Omental fat pad (tissue), 4 donors: ENCODE data around the gene GUCY2F. TPM values are rescaled to one million over a fixed set of nuclear protein-coding genes. Genes with fewer than 3 reads are reported as not detected.

Experiments
- ATAC-seq: fragments of 150-250 bp; one replicate; pipeline ENCODE4 v1.9.1; 2016; ENCODE audit warnings: mild to moderate bottlenecking, moderate library complexity; ENCODE audit not compliant: low FRiP score
- DNase-seq: peaks from one replicate; pipeline ENCODE4 v3.0.0-alpha.2; 2019; ENCODE audit warnings: low spot score
- total RNA-seq, 4 donors: library from RNA; depleted of rRNA; stranded (reverse); fragments of >200 nt; gene quantifications; one replicate each; pipeline ENCODE4 v1.1.0, GENCODE V29; 2016
- TF ChIP-seq, protein P1 (sequence below), 3 donors: fragments of 450-650 bp; IDR thresholded peaks; one replicate each; pipeline ENCODE4 v1.5.1; 2016 to 2017; ENCODE audit warnings: antibody characterized with exemption in 3 of 3, mild to moderate bottlenecking in 3 of 3, moderate library complexity in 2 of 3

Gene GUCY2F
- total RNA-seq, 4 donors from 2014 or later: not detected

DNA sequence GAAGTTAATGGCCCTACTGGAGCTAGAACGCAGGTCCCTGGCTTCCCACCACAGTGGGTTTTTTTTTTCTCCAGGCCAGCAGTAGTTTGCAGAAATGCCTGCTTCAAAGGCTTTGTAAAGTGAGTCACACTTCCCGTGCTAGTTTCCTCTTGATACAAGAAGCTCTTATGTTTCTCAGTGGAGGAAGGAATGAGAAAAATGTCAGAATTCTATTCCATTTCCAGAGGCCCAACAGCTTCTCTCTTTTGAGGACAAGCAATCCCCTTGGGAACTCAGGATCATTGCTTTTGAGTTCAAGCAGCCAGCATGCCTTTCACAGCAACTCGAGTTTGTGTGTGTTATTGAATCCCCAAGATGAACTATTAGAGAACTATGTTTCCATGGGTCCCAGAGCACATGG lies 134.3 kb downstream of the GUCY2F start:
- ATAC-seq (no peak), DNase-seq (no peak)
- TF ChIP-seq, protein P1, sequence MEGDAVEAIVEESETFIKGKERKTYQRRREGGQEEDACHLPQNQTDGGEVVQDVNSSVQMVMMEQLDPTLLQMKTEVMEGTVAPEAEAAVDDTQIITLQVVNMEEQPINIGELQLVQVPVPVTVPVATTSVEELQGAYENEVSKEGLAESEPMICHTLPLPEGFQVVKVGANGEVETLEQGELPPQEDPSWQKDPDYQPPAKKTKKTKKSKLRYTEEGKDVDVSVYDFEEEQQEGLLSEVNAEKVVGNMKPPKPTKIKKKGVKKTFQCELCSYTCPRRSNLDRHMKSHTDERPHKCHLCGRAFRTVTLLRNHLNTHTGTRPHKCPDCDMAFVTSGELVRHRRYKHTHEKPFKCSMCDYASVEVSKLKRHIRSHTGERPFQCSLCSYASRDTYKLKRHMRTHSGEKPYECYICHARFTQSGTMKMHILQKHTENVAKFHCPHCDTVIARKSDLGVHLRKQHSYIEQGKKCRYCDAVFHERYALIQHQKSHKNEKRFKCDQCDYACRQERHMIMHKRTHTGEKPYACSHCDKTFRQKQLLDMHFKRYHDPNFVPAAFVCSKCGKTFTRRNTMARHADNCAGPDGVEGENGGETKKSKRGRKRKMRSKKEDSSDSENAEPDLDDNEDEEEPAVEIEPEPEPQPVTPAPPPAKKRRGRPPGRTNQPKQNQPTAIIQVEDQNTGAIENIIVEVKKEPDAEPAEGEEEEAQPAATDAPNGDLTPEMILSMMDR (IDR thresholded peaks at IDR 0.05): no peak

DNA sequence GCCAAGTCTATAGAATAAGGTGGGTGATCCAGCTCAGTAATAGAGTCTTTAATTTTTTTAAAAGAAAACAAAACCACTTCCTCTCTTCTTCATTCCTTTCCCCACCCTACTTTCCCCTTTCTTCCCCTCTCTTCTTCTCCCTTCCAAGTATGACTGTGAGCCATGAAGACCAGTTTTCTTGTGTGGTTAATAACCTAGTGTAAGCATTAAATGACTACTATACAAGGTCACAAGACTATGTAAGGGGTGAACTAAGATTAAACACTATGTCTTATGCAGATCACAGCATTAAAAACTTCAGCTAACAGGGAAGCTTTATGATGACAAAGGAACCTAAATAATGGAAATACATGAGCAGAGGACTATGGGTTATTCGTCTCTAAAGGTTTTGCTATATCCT lies 135.4 kb downstream of the GUCY2F start:
- TF ChIP-seq, protein P1 (IDR thresholded peaks at IDR 0.05): no peak
- no peak for DNase-seq

GRCh38 chrX:109345856-109346255 lies 136.0 kb downstream of the GUCY2F start:
- TF ChIP-seq, protein P1 (IDR thresholded peaks at IDR 0.05): no peak
- DNase-seq (no peak), ATAC-seq (no peak)

More for the DNA sequence above, 135.4 kb downstream of the GUCY2F start:
- ATAC-seq: no peak

DNA sequence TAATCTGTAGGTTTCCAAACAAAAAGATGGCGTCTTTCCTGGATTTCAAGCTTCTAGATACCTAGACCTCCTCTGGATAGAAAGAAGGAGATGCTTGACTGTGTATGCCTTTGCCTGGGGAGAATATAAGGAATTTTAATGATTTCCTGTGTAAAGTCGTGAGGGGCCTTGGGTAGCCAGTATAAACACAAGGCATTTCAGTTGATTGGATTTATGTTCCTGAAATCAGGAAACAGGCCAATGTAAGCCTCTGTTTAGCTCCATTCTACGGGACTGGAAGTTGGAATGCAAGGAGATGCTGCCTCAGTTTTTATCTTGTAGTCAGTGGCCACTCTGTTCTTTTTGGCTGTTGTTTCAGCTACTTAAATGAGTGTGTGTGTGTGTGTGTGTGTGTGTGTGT lies 137.2 kb downstream of the GUCY2F start:
- TF ChIP-seq, protein P1 (IDR thresholded peaks at IDR 0.05): no peak
- no peak for DNase-seq
- no peak for ATAC-seq

DNA sequence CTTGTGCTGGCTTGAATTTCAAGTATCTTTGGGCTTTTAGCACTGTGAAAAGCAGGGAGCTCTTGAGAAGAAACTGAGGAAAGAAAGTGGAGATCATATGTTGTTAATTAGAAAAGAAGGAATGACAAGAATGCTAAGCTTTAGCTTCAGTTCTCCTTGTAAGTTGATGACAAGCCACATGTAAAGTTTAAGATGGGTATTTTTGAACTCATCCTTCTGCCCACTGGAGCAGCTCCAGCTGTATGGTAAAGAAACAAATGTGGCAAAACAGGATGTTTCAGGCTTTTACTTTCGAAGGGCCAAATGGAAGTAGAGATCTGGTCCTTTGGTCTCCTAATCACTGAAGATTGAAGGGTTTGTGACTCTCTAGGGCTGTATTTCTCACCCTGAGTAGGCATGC lies 137.8 kb downstream of the GUCY2F start:
- ATAC-seq (no peak), DNase-seq (no peak)
- TF ChIP-seq, protein P1 (IDR thresholded peaks at IDR 0.05): no peak

DNA sequence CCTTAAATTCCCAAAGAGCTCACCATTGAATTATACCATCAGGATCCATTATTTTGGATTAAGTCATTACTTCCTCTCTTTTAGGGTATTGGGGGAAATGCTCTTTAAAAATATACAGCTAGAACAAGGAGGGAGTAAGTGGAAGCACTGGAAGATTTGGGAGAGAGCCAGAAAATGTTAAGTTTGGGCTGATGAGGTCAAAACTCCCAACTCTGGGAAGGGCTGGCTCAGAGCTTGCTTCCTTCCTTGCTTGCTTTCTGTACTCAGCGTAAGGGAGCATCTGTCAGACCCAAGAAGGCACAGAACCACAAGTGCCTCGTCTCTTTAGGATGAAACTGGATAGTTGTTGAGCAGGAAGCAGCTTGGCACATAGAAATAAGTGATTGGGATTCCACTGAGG lies 138.2 kb downstream of the GUCY2F start:
- ATAC-seq (no peak), DNase-seq (no peak)
- TF ChIP-seq, protein P1 (IDR thresholded peaks at IDR 0.05): no peak

DNA sequence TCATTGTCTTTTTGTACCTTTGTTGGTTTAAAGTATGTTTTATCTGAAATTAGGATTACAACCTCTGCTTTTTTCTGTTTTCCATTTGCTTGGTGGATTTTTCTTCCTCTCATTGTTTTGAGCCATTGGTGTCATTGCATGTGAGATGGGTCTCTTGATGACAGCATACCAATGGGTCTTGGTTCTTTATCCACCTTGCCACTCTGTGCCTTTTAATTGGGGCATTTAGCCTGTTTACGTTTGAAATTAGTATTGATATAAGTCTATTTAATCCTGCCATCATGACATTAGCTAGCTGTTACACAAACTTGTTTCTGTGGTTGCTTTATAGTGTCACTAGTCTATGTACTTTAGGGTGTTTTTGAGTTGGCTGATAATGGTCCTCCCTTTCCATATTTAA lies 145.7 kb downstream of the GUCY2F start:
- no peak for ATAC-seq
- TF ChIP-seq, protein P1 (IDR thresholded peaks at IDR 0.05): no peak
- DNase-seq: no peak
